Thyroid gland (tissue), 4 donors: ENCODE data around the gene CIPC.

Experiments
- POLR2A ChIP-seq, 2 donors: fragments of 450-650 bp; IDR thresholded peaks; one replicate each; pipeline ENCODE4 v1.6.1; 2017; ENCODE audit warnings: antibody characterized with exemption in 2 of 2, mild to moderate bottlenecking in 2 of 2, moderate library complexity in 1 of 2
- TF ChIP-seq, protein P1 (sequence below), 6 experiments: fragments of 200-600 bp in 3 of 6; fragments of 450-650 bp in 3 of 6; sonication (generic) in 3 of 6; IDR thresholded peaks; one replicate each; pipeline ENCODE4 v1.5.1; 2016 to 2019; ENCODE audit warnings: antibody characterized with exemption in 6 of 6, mild to moderate bottlenecking in 2 of 6, inconsistent platforms in 1 of 6, moderate library complexity in 1 of 6

DNA sequence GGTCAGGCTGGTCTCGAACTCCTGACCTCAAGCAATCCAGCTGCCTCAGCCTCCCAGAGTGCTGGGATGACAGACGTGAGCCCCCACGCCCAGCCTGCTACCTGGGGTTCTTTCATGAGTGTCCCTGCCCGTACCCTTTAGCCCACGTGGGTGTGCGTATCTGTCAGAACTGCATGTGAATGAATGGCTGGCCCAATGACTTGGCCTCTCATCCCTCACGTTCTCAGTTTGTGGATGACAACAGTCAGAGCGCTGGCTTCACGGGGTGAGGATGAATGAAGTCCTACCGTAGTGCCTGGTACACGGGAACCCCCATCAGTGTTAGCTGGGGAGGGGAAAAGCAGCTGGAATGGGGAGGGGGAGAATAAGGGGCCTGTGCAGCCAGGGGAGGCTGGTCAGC lies 59.7 kb downstream of the CIPC start:
- no peak for TF ChIP-seq POLR2A (IDR thresholded peaks at IDR 0.05)
- TF ChIP-seq, protein P1, sequence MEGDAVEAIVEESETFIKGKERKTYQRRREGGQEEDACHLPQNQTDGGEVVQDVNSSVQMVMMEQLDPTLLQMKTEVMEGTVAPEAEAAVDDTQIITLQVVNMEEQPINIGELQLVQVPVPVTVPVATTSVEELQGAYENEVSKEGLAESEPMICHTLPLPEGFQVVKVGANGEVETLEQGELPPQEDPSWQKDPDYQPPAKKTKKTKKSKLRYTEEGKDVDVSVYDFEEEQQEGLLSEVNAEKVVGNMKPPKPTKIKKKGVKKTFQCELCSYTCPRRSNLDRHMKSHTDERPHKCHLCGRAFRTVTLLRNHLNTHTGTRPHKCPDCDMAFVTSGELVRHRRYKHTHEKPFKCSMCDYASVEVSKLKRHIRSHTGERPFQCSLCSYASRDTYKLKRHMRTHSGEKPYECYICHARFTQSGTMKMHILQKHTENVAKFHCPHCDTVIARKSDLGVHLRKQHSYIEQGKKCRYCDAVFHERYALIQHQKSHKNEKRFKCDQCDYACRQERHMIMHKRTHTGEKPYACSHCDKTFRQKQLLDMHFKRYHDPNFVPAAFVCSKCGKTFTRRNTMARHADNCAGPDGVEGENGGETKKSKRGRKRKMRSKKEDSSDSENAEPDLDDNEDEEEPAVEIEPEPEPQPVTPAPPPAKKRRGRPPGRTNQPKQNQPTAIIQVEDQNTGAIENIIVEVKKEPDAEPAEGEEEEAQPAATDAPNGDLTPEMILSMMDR (IDR thresholded peaks at IDR 0.05), result no peak
